Measurements from ENCODE around the gene BAIAP2.

BAIAP2 gene

DNA sequence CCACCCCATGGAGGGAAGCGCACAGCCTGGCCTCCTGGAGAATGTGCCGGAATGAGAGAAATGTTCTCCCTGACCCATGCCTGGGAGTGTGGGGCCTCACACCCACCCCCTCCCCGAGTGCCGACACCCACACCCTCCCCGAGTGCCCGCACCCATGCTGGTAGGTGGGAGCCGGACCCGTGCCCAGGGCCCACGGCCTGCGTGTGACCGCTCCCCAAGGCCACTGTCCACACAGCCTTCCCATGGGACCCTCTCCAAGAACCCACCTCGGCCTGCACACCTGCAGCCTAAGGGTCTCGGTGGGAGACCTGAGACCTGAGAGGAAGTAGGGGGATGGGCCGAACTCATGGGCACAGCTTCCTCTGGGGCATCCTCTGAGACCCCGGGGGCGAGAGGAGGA is 127.0 kb downstream of the BAIAP2 start:
- DNase-seq: peak in 1 of 5 donors; percentile 11

DNA sequence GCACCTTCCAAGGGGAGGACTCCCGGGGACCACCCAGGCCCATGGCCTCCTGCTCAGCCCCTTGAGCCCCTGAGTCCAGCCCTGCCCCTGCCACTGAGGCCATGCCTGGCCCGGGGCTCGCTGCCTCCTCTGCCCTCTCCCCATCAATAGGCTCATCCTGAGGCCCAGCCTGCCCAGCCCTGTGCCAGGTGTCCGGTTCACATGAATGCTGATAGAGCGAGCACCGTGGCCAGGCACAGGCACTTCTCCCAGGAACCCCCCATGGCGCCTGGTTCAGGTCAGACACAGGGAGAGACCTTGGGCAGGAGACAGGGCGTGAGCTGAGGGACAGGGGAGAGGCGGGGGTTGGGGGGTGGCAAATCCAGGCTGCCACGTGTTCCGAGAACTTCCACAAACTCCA is 127.5 kb downstream of the BAIAP2 start:
- no peak for DNase-seq

DNA sequence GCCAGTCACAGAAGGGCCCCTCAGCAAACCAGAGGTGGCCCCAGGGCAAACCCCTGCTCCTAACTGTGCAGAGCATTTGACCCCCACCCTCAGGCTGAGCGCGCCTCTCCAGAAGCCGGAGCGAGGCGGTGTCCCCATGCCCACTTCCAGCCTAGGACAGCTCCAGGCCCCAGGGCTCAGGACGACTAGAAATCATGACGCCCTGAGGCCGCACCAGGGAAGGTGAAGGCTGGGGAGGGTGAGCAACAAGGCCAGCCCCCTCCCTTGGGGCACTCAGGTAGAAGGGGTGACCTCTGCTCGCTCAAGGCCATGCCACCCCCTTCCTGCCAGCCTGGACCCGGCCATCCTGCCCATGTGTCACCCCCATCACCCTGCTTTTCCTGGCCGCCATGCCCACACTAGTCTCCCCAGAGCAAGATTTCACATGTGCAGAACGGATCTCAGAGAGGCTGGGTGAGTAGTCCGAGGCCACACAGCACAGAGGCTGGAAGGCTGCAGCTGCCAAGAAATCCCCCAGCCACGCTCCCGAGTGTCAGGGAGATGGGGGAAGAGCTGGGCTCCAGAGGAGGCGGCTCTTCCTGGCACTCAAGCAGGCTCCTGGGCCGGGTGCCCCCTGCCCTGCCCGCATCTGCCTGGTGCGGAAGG is 128.2 kb downstream of the BAIAP2 start:
- no peak for DNase-seq

DNA sequence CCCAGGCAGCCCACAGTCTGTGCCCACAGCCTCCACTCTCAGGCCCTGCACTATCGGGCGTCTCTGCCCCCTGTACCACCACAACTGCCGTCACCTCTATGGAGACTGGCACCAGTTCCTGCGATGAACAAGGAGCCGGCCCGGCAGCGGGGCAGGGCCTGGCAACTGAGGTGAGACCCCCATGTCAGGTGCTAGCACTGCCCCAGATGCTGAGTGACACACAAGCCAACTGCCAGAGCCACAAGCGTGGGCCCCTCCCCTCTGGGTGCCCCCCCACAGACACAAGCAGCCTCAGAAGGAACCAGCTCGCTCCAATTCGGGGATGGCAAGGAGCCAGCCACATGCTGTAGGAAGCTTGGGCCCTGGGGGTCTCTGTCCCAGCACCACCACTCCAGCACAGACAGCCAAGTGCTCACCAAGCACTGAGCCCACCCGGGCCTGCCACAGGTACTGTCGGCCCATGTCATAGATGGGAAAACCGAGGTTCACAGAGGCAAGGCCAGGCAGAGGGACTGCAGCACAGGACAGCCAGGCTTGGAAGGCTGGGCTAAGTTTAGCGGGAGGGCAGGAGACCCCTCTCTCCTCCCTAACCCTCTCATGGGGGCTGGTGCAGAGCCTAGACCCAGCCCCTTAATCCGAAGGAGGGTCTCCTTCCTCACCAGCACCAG is 128.9 kb downstream of the BAIAP2 start:
- DNase-seq: no peak

DNA sequence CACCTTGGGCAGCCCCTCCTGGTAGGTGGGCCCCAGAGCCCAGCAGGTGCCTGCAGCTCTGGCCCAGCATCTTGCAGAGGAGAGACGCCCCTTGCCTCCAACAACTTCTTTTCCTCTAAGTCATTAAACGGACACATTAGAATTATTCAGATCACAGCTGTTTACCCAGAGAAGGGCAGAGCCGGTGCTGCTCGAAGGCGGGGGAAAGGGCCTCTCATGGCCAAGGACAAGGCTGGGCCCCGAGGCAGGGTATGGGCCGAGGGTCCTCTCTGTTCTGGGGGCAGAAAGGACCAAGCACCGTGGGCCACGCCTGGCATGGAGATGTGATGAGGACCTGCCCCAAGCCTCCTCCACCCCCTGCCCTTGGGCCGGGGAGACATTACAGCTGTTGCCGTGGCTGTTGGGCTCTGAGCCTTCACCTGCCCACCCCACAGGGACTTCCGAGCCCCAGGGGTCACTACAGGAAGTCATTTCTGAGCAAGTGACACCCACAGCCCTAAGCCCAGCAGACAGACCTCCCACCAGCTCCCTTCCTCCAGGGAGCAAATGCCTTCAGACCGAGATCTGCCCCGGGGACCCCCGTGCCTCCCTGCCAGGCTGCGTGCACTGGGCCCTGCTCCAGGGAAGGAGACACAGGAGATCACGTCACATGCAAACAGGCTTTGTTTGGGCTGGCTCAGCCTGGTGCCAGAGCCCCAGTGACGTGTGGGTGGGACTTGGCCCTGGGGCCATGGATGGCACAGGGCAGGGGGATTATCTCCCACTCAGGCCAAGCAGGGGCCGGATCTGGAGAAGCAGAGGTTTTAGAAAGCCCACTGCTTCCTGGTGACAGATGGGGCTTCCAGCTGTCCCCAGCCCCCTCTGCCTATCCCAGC is 129.7 kb downstream of the BAIAP2 start:
- peak in 1 of 5 donors; percentile 10 for DNase-seq

DNA sequence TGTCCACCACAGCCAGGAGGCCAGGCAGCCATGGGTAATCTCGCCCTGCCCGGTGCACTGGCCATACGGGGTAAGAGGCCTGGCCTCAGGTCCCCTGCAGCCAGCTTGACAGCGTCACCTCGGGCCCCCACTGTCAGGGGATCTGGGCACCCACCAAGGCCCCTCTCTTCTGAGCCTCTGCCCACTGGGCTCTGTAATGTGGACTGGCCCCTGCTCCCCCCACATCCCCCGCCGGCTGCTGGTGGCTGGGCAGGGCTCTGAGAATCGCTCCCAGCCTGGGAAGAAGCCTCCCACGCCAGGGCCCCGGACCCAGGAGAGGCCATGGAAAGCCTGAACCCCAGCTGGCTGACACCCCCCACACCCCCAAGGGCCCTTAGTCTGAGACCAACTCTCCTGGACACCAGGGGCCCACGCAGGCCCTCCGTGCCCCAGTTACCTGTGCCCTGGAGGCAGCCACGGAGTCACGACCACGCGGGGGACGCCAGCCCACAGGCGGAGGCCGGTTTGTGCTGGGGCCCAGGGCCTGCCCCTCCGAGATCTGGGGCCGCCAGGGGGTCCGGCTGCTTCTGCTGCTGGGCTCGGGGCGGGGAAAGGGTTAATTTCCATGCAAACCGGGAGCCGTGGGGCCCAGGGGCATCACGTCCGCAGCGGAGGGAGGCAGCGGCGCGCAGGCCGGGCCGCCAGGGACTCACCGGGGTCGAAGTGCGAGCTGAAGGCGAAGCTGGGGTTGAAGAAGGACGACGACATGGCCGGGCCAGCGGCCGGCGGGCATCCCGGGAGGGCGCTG is 130.5 kb downstream of the BAIAP2 start, which contains the start of gene PVALEF:
PVALEF (plus strand) TSS at position 262 of the 787 bp plus-strand sequence. CDS start 15,720 bp downstream, outside the sequence.
- DNase-seq: peak in 1 of 5 donors; percentile 9

DNA sequence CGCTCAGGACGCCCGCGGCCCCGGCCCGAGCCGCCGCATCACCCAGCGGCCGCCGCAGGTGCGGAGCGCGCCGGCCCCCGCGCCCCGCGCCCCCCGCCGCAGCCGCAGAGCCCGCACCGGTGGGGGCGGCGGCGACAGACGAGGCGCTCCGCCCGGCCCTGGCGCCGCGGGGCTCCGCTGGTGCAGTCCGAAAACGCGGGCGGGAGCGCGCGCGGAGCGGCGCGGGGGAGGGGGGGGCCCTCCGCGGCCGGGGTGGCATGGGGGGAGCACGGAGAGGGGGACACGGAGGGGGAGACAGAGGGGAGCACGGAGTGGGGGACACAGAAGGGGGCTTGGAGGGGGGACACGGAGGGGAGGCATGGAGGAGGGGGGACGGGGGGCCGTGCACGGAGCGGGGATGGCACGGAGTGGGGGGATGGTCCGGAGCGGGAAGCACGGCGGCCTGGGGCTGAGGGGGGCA is 131.1 kb downstream of the BAIAP2 start, which contains the start of gene AATK:
AATK (minus strand) TSS at position 189 of the 460 bp plus-strand sequence. CDS start 229 bp downstream, outside the sequence.
- no peak for DNase-seq

Measured in T-helper 1 cell (primary cell).